ENCODE results near the gene MTCH1. TPM values are rescaled to one million over a fixed set of nuclear protein-coding genes. Genes with fewer than 3 reads are reported as not detected.

The MTCH1 gene
- total RNA-seq, 1 donor from 2014 or later, result 172 TPM

DNA sequence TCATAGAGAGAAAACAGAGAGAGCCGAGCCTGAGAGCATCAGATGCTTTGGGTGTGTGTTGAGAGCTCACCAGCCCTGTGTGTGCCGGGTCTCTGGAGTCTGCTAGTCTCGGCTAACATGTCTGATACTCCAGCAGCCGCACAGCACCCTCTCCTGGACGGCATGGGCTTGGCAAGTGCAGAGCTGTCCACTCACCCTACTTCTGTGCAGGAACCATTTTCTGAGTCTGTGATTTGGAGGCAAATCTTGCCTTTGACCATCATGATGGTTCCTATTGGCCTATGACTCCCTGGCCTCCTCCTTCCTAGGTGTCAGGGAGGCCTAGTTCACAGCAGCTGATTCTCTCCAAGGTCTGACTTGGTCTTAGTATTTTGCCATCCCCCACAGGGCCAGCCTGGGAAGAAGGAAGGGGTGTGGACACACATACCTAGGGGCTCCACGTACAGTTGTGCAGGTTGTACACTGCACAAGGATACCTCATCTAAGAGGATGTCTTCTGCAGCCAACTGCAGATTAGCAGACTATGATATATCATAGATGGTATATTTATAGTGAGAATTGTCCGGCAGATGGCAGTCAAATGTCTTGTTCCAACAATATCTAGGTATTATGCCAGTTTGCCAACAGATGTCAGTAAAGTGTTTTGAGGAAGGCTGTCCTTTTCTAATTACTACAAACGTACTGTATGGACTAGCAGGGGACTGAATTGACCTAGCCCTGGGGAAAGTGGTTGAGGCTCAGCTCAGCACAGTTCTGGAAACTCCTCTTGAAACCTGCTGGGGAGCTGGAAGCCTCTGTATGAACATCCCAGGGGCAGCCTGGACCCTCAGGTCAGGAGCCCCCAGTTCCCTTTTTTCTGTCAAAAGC lies 32.4 kb upstream of the MTCH1 start:
- DNase-seq (ENCODE audit: low read depth), result peak; percentile 51
- no peaks in the 10 kb centered on the region for H3K27me3 ChIP-seq (ENCODE audit: control insufficient read depth, insufficient read depth, low read length)
- TF ChIP-seq, protein P1, sequence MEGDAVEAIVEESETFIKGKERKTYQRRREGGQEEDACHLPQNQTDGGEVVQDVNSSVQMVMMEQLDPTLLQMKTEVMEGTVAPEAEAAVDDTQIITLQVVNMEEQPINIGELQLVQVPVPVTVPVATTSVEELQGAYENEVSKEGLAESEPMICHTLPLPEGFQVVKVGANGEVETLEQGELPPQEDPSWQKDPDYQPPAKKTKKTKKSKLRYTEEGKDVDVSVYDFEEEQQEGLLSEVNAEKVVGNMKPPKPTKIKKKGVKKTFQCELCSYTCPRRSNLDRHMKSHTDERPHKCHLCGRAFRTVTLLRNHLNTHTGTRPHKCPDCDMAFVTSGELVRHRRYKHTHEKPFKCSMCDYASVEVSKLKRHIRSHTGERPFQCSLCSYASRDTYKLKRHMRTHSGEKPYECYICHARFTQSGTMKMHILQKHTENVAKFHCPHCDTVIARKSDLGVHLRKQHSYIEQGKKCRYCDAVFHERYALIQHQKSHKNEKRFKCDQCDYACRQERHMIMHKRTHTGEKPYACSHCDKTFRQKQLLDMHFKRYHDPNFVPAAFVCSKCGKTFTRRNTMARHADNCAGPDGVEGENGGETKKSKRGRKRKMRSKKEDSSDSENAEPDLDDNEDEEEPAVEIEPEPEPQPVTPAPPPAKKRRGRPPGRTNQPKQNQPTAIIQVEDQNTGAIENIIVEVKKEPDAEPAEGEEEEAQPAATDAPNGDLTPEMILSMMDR (IDR thresholded peaks at IDR 0.05; ENCODE audit: insufficient read depth, low read length, poor library complexity, severe bottlenecking), result peak; percentile 98
- H3K36me3 ChIP-seq (ENCODE audit: control insufficient read depth, insufficient read depth, low read length), result no peaks in the 10 kb centered on the region
- no peak overlapping the region for H3K4me3 ChIP-seq (ENCODE audit: low read depth, low read length)

GRCh38 chr6:37017606-37018197 lies 31.7 kb upstream of the MTCH1 start:
- TF ChIP-seq, protein P1 (IDR thresholded peaks at IDR 0.05; ENCODE audit: insufficient read depth, low read length, poor library complexity, severe bottlenecking), result no peak
- Histone ChIP-seq H3K36me3 (ENCODE audit: control insufficient read depth, insufficient read depth, low read length) (no peaks in the 10 kb centered on the region), H3K4me3 (ENCODE audit: low read depth, low read length) (no peak overlapping the region), H3K27me3 (ENCODE audit: control insufficient read depth, insufficient read depth, low read length) (no peaks in the 10 kb centered on the region)
- DNase-seq (ENCODE audit: low read depth), result no peak

DNA sequence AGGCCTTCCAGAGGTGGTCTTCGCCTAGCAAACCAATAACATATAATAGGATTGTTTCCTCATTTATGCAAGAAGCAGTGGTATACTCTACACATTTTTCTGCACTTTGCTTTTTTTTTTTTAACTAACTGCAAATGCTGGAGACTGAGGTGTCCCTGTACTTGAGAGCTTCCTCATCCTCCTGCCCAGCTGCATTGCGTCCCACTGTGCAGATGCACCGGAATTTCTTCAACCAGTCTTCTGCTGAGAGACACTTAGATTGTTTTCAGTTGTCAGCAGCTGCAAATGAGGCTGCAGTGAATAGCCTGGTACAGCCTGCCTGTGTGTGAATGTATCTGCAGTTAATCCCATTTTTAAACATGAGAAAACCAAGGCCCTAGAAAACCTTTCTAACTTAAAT lies 31.0 kb upstream of the MTCH1 start:
- no peaks in the 10 kb centered on the region for H3K27me3 ChIP-seq (ENCODE audit: control insufficient read depth, insufficient read depth, low read length)
- no peak overlapping the region for H3K4me3 ChIP-seq (ENCODE audit: low read depth, low read length)
- H3K36me3 ChIP-seq (ENCODE audit: control insufficient read depth, insufficient read depth, low read length), result no peaks in the 10 kb centered on the region
- DNase-seq (ENCODE audit: low read depth), result no peak
- TF ChIP-seq, protein P1 (IDR thresholded peaks at IDR 0.05; ENCODE audit: insufficient read depth, low read length, poor library complexity, severe bottlenecking), result no peak

GRCh38 chr6:37015532-37015931 lies 29.5 kb upstream of the MTCH1 start:
- DNase-seq (ENCODE audit: low read depth), result no peak
- TF ChIP-seq, protein P1 (IDR thresholded peaks at IDR 0.05; ENCODE audit: insufficient read depth, low read length, poor library complexity, severe bottlenecking), result no peak
- Histone ChIP-seq H3K36me3 (ENCODE audit: control insufficient read depth, insufficient read depth, low read length) (no peaks in the 10 kb centered on the region), H3K27me3 (ENCODE audit: control insufficient read depth, insufficient read depth, low read length) (no peaks in the 10 kb centered on the region), H3K4me3 (ENCODE audit: low read depth, low read length) (no peak overlapping the region)

DNA sequence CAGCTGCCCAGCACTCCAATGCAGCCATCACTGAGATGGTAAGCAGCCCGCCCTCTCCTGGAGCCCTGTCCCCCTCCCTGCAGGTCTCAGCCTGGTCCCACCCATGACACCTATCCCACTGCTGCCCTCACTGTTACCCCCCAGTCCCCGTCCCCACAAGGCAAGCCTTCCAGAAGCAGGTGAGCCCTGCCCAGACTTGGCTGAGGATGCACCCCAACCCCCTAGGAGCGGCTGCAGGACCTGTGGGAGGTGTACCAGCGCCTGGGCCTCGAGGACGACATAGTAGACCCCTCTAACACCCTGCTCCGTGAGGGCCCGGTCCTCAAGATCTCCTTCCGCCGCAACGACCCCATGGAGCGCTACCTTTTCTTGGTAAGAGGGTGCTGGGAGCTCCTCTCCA lies 28.7 kb upstream of the MTCH1 start:
- DNase-seq (ENCODE audit: low read depth), result no peak
- Histone ChIP-seq H3K4me3 (ENCODE audit: low read depth, low read length) (no peak overlapping the region), H3K27me3 (ENCODE audit: control insufficient read depth, insufficient read depth, low read length) (no peaks in the 10 kb centered on the region), H3K36me3 (ENCODE audit: control insufficient read depth, insufficient read depth, low read length) (no peaks in the 10 kb centered on the region)
- TF ChIP-seq, protein P1 (IDR thresholded peaks at IDR 0.05; ENCODE audit: insufficient read depth, low read length, poor library complexity, severe bottlenecking), result no peak
